ENCODE measurements around the gene LDAH. TPM values are rescaled to one million over a fixed set of nuclear protein-coding genes. Genes with fewer than 3 reads are reported as not detected.

Gene LDAH
- total and polyA plus RNA-seq, 2 donors (not counting 1 experiment from before 2014, with no cell fraction given), result 9.0 to 31.3 TPM

DNA sequence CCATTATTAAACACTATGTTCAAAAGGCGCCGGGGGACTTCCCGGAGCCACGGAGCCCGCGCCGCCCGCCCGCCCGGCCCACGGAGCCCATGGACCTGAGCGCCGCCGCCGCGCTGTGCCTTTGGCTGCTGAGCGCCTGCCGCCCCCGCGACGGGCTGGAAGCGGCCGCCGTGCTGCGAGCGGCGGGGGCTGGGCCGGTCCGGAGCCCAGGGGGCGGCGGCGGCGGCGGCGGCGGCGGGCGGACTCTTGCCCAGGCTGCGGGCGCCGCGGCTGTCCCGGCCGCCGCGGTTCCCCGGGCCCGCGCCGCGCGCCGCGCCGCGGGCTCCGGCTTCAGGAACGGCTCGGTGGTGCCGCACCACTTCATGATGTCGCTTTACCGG is 155.8 kb downstream of the LDAH start:
- Mint-ChIP-seq H3K9me3 (ENCODE audit: insufficient read depth) (no peaks in the 10 kb centered on the region), H3K27me3 (peaks cover 13% of the 10 kb centered on the region), H3K4me3 (peak overlapping the region; percentile 88), H3K27ac (peak overlapping the region; percentile 83), H3K4me1 (peaks cover 36% of the 10 kb centered on the region)
- no peak for TF ChIP-seq EZH2 (IDR thresholded peaks at IDR 0.05; ENCODE audit: borderline replicate concordance, insufficient read depth, low read depth, low read length, poor library complexity, severe bottlenecking)
- TF ChIP-seq, protein P1, sequence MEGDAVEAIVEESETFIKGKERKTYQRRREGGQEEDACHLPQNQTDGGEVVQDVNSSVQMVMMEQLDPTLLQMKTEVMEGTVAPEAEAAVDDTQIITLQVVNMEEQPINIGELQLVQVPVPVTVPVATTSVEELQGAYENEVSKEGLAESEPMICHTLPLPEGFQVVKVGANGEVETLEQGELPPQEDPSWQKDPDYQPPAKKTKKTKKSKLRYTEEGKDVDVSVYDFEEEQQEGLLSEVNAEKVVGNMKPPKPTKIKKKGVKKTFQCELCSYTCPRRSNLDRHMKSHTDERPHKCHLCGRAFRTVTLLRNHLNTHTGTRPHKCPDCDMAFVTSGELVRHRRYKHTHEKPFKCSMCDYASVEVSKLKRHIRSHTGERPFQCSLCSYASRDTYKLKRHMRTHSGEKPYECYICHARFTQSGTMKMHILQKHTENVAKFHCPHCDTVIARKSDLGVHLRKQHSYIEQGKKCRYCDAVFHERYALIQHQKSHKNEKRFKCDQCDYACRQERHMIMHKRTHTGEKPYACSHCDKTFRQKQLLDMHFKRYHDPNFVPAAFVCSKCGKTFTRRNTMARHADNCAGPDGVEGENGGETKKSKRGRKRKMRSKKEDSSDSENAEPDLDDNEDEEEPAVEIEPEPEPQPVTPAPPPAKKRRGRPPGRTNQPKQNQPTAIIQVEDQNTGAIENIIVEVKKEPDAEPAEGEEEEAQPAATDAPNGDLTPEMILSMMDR (IDR thresholded peaks at IDR 0.05), result peak; percentile 4
- Histone ChIP-seq H3K9ac (ENCODE audit: low read length) (peak overlapping the region; percentile 69), H3K27ac (ENCODE audit: low read length in 2 of 2) (no peak overlapping the region), H3K79me2 (ENCODE audit: control insufficient read depth, insufficient read depth, low read length) (peaks cover 3% of the 10 kb centered on the region), H3K4me3 (ENCODE audit: control extremely low read depth in 1 of 5, extremely low read depth in 1 of 5, insufficient read depth in 1 of 5, low read depth in 2 of 5, low read length in 4 of 5) (peak overlapping the region in 4 of 5 experiments; percentile 54 to 71 (median 60)), H3K27me3 (replicated peaks in 1 of 4; ENCODE audit: control extremely low read depth in 1 of 4, control insufficient read depth in 3 of 4, insufficient read depth in 4 of 4, low read length in 3 of 4) (peaks cover 0 to 85% (median 25%) of the 10 kb centered on the region in 4 experiments), H2AFZ (ENCODE audit: insufficient read depth, low read depth, low read length, poor library complexity, severe bottlenecking) (peak overlapping the region; percentile 53), H3K36me3 (replicated peaks in 1 of 2; ENCODE audit: control extremely low read depth in 1 of 2, control insufficient read depth in 1 of 2, extremely low read depth in 1 of 2, insufficient read depth in 2 of 2, low read length in 1 of 2) (peaks cover 0 to 11% of the 10 kb centered on the region in 2 experiments), H3K4me2 (replicated peaks; ENCODE audit: low read depth, low read length, poor library complexity, severe bottlenecking) (peak overlapping the region; percentile 99), H4K20me1 (ENCODE audit: control insufficient read depth, insufficient read depth, low read length, poor library complexity, severe bottlenecking) (no peaks in the 10 kb centered on the region), H3K4me1 (ENCODE audit: control insufficient read depth in 2 of 2, insufficient read depth in 2 of 2, low read length in 2 of 2) (peaks cover 38 to 67% of the 10 kb centered on the region in 2 donors), H3K9me3 (ENCODE audit: control extremely low read depth in 1 of 3, control insufficient read depth in 2 of 3, insufficient read depth in 1 of 3, low read length in 2 of 3) (peaks cover 0 to 28% (median 0%) of the 10 kb centered on the region in 3 donors)
- CTCF ChIA-PET, result interaction anchor here (3.4 to 8.9 kb wide), 3 partner anchors 9 to 296 kb away, joined by 15 to 139 read pairs (median 88); partner anchors contain the start of gene HS1BP3
- POLR2A ChIA-PET, result interaction anchor here (1.4 to 3.3 kb wide), 5 partner anchors 9 to 220 kb away, joined by 4 to 74 read pairs (median 11); partner anchors contain the start of genes HS1BP3, LDAH and RHOB
- intact Hi-C loops (cut with micrococcal nuclease), result no loop called here
- ATAC-seq (ENCODE audit: low read depth), result no peak
- DNase-seq, result no peak
- under 1% methylated on average over 62 of the region's 62 CpGs for WGBS (ENCODE audit: insufficient coverage)
